ENCODE measurements around the gene SPATA46. TPM values are rescaled to one million over a fixed set of nuclear protein-coding genes. Genes with fewer than 3 reads are reported as not detected.

Gene SPATA46
- total and polyA plus RNA-seq, 9 of the 15 experiments (the other 6 are each of a cell fraction or from before 2014, with no cell fraction given): 0.04 to 0.11 TPM; not detected in 7

DNA sequence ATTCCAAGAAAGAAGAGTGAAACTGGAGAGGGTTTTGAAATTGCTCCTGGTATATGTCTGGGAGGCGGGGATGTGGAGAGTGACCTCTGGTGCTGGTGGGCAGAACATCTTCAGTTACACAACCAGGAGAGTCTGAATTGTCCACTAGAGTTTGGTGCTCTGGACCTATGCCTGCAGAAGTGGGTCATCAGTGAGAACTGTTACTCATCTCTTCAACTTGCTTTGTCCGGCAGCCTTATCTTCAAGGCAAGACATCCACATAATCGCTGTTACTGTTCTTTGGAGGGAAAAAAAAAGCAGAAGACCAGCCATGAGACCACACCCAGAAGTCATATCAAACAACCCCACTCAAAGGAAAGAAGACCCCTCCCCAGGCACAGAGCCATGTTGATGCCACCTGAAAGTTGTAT lies 20.4 kb upstream of the SPATA46 start (continued):
- no peak for TF ChIP-seq THRA (IDR thresholded peaks at IDR 0.05)
- TF ChIP-seq, protein P1, sequence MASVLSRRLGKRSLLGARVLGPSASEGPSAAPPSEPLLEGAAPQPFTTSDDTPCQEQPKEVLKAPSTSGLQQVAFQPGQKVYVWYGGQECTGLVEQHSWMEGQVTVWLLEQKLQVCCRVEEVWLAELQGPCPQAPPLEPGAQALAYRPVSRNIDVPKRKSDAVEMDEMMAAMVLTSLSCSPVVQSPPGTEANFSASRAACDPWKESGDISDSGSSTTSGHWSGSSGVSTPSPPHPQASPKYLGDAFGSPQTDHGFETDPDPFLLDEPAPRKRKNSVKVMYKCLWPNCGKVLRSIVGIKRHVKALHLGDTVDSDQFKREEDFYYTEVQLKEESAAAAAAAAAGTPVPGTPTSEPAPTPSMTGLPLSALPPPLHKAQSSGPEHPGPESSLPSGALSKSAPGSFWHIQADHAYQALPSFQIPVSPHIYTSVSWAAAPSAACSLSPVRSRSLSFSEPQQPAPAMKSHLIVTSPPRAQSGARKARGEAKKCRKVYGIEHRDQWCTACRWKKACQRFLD (CRISPR knock-in tag; IDR thresholded peaks at IDR 0.05): no peak
- TF ChIP-seq, protein P2, sequence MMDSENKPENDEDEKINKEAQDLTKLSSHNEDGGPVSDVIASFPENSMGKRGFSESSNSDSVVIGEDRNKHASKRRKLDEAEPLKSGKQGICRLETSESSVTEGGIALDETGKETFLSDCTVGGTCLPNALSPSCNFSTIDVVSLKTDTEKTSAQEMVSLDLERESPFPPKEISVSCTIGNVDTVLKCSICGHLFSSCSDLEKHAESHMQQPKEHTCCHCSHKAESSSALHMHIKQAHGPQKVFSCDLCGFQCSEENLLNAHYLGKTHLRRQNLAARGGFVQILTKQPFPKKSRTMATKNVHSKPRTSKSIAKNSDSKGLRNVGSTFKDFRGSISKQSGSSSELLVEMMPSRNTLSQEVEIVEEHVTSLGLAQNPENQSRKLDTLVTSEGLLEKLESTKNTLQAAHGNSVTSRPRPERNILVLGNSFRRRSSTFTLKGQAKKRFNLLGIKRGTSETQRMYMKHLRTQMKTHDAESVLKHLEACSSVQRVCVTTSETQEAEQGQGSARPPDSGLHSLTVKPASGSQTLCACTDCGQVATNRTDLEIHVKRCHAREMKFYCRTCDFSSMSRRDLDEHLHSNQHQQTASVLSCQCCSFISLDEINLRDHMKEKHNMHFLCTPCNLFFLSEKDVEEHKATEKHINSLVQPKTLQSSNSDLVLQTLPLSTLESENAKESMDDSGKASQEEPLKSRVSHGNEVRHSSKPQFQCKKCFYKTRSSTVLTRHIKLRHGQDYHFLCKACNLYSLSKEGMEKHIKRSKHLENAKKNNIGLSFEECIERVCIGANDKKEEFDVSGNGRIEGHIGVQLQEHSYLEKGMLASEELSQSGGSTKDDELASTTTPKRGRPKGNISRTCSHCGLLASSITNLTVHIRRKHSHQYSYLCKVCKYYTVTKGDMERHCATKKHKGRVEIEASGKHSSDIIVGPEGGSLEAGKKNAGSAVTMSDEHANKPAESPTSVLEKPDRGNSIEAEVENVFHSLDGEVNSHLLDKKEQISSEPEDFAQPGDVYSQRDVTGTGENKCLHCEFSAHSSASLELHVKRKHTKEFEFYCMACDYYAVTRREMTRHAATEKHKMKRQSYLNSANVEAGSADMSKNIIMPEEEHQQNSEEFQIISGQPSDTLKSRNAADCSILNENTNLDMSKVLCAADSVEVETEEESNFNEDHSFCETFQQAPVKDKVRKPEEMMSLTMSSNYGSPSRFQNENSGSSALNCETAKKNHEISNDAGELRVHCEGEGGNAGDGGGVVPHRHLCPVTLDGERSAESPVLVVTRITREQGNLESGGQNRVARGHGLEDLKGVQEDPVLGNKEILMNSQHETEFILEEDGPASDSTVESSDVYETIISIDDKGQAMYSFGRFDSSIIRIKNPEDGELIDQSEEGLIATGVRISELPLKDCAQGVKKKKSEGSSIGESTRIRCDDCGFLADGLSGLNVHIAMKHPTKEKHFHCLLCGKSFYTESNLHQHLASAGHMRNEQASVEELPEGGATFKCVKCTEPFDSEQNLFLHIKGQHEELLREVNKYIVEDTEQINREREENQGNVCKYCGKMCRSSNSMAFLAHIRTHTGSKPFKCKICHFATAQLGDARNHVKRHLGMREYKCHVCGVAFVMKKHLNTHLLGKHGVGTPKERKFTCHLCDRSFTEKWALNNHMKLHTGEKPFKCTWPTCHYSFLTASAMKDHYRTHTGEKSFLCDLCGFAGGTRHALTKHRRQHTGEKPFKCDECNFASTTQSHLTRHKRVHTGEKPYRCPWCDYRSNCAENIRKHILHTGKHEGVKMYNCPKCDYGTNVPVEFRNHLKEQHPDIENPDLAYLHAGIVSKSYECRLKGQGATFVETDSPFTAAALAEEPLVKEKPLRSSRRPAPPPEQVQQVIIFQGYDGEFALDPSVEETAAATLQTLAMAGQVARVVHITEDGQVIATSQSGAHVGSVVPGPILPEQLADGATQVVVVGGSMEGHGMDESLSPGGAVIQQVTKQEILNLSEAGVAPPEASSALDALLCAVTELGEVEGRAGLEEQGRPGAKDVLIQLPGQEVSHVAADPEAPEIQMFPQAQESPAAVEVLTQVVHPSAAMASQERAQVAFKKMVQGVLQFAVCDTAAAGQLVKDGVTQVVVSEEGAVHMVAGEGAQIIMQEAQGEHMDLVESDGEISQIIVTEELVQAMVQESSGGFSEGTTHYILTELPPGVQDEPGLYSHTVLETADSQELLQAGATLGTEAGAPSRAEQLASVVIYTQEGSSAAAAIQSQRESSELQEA (IDR thresholded peaks at IDR 0.05; ENCODE audit: low read depth): no peak
- no peak for TF ChIP-seq U2AF2 (optimal IDR thresholded peaks at IDR 0.05; ENCODE audit: low read depth, low read length)
- no peak for TF ChIP-seq ZNF24 (IDR thresholded peaks at IDR 0.05)
- peak; percentile 61 for TF ChIP-seq ZNF263 (CRISPR knock-in tag; IDR thresholded peaks at IDR 0.05; ENCODE audit: borderline replicate concordance)
- no peak for TF ChIP-seq MEF2D (tag; conservative IDR thresholded peaks at IDR 0.05; ENCODE audit: low read depth)
- TF ChIP-seq CXXC5 (CRISPR knock-in tag; IDR thresholded peaks at IDR 0.05): no peak; the same call in 1 of the 2 replicates
- TF ChIP-seq, protein P3, sequence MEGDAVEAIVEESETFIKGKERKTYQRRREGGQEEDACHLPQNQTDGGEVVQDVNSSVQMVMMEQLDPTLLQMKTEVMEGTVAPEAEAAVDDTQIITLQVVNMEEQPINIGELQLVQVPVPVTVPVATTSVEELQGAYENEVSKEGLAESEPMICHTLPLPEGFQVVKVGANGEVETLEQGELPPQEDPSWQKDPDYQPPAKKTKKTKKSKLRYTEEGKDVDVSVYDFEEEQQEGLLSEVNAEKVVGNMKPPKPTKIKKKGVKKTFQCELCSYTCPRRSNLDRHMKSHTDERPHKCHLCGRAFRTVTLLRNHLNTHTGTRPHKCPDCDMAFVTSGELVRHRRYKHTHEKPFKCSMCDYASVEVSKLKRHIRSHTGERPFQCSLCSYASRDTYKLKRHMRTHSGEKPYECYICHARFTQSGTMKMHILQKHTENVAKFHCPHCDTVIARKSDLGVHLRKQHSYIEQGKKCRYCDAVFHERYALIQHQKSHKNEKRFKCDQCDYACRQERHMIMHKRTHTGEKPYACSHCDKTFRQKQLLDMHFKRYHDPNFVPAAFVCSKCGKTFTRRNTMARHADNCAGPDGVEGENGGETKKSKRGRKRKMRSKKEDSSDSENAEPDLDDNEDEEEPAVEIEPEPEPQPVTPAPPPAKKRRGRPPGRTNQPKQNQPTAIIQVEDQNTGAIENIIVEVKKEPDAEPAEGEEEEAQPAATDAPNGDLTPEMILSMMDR (IDR thresholded peaks at IDR 0.05 in 2 of 3, conservative IDR thresholded peaks at IDR 0.05 in 1 of 3; ENCODE audit: insufficient read depth in 2 of 3, low read depth in 1 of 3, low read length in 3 of 3): peak; percentile 59 to 71 (median 69)
- no peak for TF ChIP-seq BRF1 (IDR thresholded peaks at IDR 0.05; ENCODE audit: borderline replicate concordance, extremely low read depth, insufficient read length)
- TF ChIP-seq RB1 (IDR thresholded peaks at IDR 0.05; ENCODE audit: low read depth): no peak
- no peak for TF ChIP-seq ZNF444 (CRISPR knock-in tag; IDR thresholded peaks at IDR 0.05)
- TF ChIP-seq HNRNPH1 (optimal IDR thresholded peaks at IDR 0.05; ENCODE audit: low read depth, low read length): no peak
- peak; percentile 35; the same call in 1 of the 2 replicates for TF ChIP-seq NCOA1 (IDR thresholded peaks at IDR 0.05; ENCODE audit: low read depth)
- no peak for TF ChIP-seq ZNF12 (CRISPR knock-in tag; IDR thresholded peaks at IDR 0.05)
